Measurements from ENCODE around the gene MTSS2.

The MTSS2 gene

DNA sequence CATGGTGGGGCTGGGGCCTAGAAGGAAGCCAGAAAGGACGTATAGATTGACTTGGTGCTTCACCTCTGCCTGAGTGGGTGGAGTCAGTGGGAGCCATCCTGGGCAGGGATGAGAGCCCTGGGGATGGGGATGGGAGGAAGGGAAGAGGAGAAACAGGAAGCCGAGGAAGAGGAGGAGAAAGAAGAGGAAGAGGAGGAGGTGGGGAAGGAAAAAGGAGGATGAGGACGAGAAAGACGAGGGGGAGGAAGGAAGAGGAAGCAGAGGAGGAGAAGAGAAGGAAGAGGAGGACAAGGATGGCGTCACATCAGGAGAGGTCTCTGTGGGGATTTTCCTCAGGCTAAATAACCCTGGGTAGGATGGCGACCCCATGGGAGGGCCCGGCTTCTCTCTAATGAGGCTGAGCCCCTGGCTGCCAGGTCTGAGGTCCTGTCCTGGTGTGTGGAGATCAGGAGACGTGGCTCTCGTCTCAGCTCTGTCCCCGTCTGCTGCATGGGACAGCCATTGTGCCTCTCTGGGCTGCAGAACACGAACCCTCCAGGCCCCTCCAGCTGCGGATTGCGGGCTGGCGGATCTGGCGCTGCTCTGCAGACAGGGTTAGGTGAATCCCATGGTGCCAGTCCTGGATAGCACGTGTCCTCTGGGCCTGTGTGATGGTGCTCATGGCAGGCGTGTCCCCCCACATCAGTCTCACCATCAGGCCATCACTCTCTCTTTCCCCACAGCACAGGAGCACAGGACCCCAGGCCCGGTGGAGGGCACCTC lies 35.5 kb upstream of the MTSS2 start:
- TF ChIP-seq, protein P1, sequence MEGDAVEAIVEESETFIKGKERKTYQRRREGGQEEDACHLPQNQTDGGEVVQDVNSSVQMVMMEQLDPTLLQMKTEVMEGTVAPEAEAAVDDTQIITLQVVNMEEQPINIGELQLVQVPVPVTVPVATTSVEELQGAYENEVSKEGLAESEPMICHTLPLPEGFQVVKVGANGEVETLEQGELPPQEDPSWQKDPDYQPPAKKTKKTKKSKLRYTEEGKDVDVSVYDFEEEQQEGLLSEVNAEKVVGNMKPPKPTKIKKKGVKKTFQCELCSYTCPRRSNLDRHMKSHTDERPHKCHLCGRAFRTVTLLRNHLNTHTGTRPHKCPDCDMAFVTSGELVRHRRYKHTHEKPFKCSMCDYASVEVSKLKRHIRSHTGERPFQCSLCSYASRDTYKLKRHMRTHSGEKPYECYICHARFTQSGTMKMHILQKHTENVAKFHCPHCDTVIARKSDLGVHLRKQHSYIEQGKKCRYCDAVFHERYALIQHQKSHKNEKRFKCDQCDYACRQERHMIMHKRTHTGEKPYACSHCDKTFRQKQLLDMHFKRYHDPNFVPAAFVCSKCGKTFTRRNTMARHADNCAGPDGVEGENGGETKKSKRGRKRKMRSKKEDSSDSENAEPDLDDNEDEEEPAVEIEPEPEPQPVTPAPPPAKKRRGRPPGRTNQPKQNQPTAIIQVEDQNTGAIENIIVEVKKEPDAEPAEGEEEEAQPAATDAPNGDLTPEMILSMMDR (conservative IDR thresholded peaks at IDR 0.05; ENCODE audit: low read depth, low read length): no peak
- no peak for DNase-seq (ENCODE audit: low read depth)
- H3K4me3 ChIP-seq (ENCODE audit: low read length): no peak overlapping the region

DNA sequence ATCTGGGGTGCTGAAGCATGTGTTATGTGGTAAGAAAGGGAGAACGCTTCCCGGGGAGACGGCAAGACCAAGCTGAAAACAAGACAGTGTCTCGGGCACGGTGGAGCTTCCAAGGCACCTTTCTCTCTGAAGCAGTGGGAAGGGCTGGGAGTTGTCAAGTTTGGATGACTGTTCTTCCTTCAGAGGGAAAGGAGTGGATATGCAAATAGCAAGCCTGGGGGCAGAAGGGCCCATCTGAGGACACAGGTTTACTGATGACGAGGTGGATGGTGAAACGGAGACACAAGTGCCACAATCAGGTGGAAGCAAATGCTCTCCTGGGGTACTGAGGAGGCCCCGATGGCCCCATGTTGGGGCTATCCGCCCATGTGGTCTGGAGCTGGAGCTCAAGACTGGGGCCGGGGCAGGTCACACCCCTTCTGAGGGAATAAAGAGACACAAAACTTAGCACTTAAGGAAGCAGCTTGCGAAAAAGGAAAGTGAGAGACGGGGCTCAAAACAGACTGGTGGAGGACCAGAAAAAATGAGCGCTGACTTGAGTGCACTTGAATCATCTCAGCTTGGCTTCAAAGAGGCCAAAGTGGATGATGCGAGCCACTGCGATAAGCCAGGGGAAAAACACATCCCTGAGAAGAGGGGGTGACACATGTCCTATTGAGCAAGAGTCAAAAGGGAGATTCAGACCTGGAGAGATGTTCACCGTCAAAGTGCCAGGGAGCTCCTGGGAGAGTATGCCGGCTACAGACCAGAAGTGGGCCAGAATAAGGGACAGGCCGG lies 34.8 kb upstream of the MTSS2 start:
- TF ChIP-seq, protein P1 (conservative IDR thresholded peaks at IDR 0.05; ENCODE audit: low read depth, low read length): no peak
- no peak overlapping the region for H3K4me3 ChIP-seq (ENCODE audit: low read length)
- no peak for DNase-seq (ENCODE audit: low read depth)

GRCh38 chr16:70717065-70717464 lies 31.2 kb upstream of the MTSS2 start:
- TF ChIP-seq, protein P1 (conservative IDR thresholded peaks at IDR 0.05; ENCODE audit: low read depth, low read length): no peak
- no peak overlapping the region for H3K4me3 ChIP-seq (ENCODE audit: low read length)
- DNase-seq (ENCODE audit: low read depth): no peak

DNA sequence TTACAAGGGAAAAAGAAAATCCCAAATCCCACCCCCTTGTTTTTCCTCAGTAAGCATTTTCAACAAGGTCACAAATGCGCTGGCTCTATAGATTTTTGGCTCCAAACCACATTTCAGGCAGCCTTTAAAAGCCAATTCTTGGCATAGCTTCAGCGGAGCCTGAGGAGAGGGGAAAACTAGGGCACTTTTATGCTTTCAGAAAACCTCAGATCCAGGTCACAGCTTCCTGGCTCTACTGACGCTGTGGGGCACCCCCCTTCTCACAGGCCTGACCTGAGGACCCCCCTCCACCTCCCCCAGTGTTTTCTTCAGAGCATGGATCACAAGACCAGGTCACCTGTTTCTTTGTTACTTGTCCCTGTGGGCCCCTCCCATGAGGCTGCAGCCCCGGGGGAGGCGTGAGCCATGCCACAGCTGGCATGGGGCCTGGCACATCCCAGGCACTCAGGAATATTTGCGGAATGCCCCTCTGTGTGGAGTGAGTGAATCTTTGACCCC lies 30.1 kb upstream of the MTSS2 start:
- H3K4me3 ChIP-seq (ENCODE audit: low read length): peak overlapping the region; percentile 0
- DNase-seq (ENCODE audit: low read depth): peak; percentile 81

GRCh38 chr16:70715055-70715858 lies 29.4 kb upstream of the MTSS2 start:
- peak overlapping the region; percentile 0 for H3K4me3 ChIP-seq (ENCODE audit: low read length)
- TF ChIP-seq, protein P1 (conservative IDR thresholded peaks at IDR 0.05; ENCODE audit: low read depth, low read length): peak; percentile 16
- peak; percentile 91 for DNase-seq (ENCODE audit: low read depth)

More for the DNA sequence above, 30.1 kb upstream of the MTSS2 start:
- TF ChIP-seq, protein P1 (conservative IDR thresholded peaks at IDR 0.05; ENCODE audit: low read depth, low read length): no peak

DNA sequence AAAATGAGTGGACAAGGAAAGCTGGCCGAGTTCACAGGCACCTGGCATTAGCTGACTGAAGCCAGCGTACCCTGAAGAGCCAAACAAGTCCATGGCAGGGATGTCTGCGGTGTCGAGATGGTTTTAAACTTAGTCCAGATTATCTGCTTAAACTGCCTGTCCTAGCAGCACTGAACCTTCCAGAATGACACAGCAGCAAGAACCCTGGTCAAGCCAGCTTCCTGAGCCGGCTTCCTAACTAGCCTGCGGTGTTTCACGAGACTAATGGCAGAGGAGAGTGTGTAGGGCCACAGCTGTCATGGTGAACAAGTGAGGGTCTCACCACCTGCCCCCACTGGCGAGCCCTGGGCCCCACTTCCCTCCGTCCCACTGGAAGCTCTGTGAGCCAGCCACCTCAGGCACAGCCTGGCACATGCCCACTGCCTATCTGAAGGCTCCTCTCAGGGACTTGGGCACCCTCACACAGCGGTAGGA lies 28.8 kb upstream of the MTSS2 start:
- TF ChIP-seq, protein P1 (conservative IDR thresholded peaks at IDR 0.05; ENCODE audit: low read depth, low read length): no peak
- DNase-seq (ENCODE audit: low read depth): no peak
- no peak overlapping the region for H3K4me3 ChIP-seq (ENCODE audit: low read length)

Data from retinal pigment epithelial cell (primary cell).